Naive thymus-derived CD4-positive, alpha-beta T cell (primary cell): ENCODE data around the gene ARL16. TPM values are rescaled to one million over a fixed set of nuclear protein-coding genes. Genes with fewer than 3 reads are reported as not detected.

Experiments used
- ATAC-seq: fragments of 150-1000 bp; cut with Tn5 transposase; 2 replicates; pipeline ENCODE4 v1.10.0; 2021; ENCODE audit warnings: mild to moderate bottlenecking, moderate library complexity
- CTCF ChIA-PET: fragments of 350-600 bp; sonication (Branson Sonifier 250); formaldehyde crosslinking; loops from one replicate; lab custom pipeline; 2021; ENCODE audit warnings: antibody characterized with exemption; lab: Charles Lee
- POLR2A ChIA-PET: fragments of 350-600 bp; sonication (Branson Sonifier 250); formaldehyde crosslinking; loops from one replicate; lab custom pipeline; 2021; ENCODE audit warnings: antibody characterized with exemption, inconsistent platforms; lab: Charles Lee
- DNase-seq, 9 donors: peaks; one replicate each; pipeline versions ENCODE4 v3.0.0 to v3.0.0-alpha.2; 2020 to 2022; ENCODE audit warnings: mixed read lengths in 1 of 9
- H3K27ac ChIP-seq: one replicate; pipeline ENCODE4 v1.7.0; 2013; ENCODE audit warnings: mild to moderate bottlenecking, low read depth, low read length, moderate library complexity
- H3K27me3 ChIP-seq, 2 donors: one replicate each; pipeline ENCODE4 v1.7.0; 2013; ENCODE audit warnings: low read length in 2 of 2, mild to moderate bottlenecking in 2 of 2, moderate library complexity in 2 of 2; ENCODE audit not compliant: control insufficient read depth in 2 of 2, insufficient read depth in 2 of 2
- H3K36me3 ChIP-seq, 3 experiments: 1 replicate in 2 of 3; 2 replicates in 1 of 3; pipeline ENCODE4 v1.7.0; 2013; ENCODE audit warnings: low read length in 3 of 3, mild to moderate bottlenecking in 3 of 3, moderate library complexity in 1 of 3; ENCODE audit not compliant: insufficient read depth in 3 of 3, control insufficient read depth in 2 of 3
- H3K4me1 ChIP-seq, 2 donors: one replicate each; pipeline ENCODE4 v1.7.0; 2013; ENCODE audit warnings: low read length in 2 of 2, mild to moderate bottlenecking in 2 of 2, moderate library complexity in 1 of 2; ENCODE audit not compliant: control insufficient read depth in 2 of 2, insufficient read depth in 2 of 2
- H3K4me3 ChIP-seq: 2 replicates; pipeline ENCODE4 v1.7.0; 2013; ENCODE audit warnings: mild to moderate bottlenecking, low read length
- H3K9me3 ChIP-seq, 3 experiments: 1 replicate in 2 of 3; 2 replicates in 1 of 3; pipeline ENCODE4 v1.7.0; 2013; ENCODE audit warnings: low read length in 3 of 3; ENCODE audit not compliant: control insufficient read depth in 2 of 3
- H3K27ac Mint-ChIP-seq, 9 donors: one replicate each; pipeline ENCODE4 v1.8.0; 2020 to 2022; ENCODE audit warnings: mixed read lengths in 9 of 9, mild to moderate bottlenecking in 8 of 9, moderate library complexity in 5 of 9, inconsistent platforms in 2 of 9
- H3K27me3 Mint-ChIP-seq, 5 donors: one replicate each; pipeline ENCODE4 v1.8.0; 2021 to 2022; ENCODE audit warnings: mixed read lengths in 5 of 5, mild to moderate bottlenecking in 1 of 5
- H3K36me3 Mint-ChIP-seq, 5 donors: one replicate each; pipeline ENCODE4 v1.8.0; 2020 to 2022; ENCODE audit warnings: mixed read lengths in 5 of 5, mild to moderate bottlenecking in 3 of 5, inconsistent platforms in 1 of 5
- H3K4me1 Mint-ChIP-seq, 7 donors: one replicate each; pipeline ENCODE4 v1.8.0; 2020 to 2022; ENCODE audit warnings: mixed read lengths in 7 of 7, mild to moderate bottlenecking in 3 of 7, inconsistent platforms in 1 of 7
- H3K4me3 Mint-ChIP-seq, 10 donors: one replicate each; pipeline ENCODE4 v1.8.0; 2020 to 2022; ENCODE audit warnings: mild to moderate bottlenecking in 10 of 10, mixed read lengths in 10 of 10, moderate library complexity in 6 of 10, inconsistent platforms in 2 of 10
- H3K9me3 Mint-ChIP-seq, 11 donors: one replicate each; pipeline ENCODE4 v1.8.0; 2020 to 2022; ENCODE audit warnings: mixed read lengths in 11 of 11, mild to moderate bottlenecking in 4 of 11, inconsistent platforms in 1 of 11, moderate library complexity in 1 of 11
- intact Hi-C, 2 donors: fragments of 100-400 bp; cut with micrococcal nuclease; formaldehyde crosslinking; loops; one replicate each; pipeline ENCODE4 v1.15.1; 2023
- polyA plus RNA-seq, 2 donors: library from polyadenylated mRNA; unstranded; fragments of 300-500 nt; fragmentation: Illumina TruSeq; gene quantifications; one replicate each; pipeline ENCODE4 v1.2.3, GENCODE V29; 2021
- total RNA-seq, 6 experiments: library from RNA in 5 of 6; stranded (reverse) in 5 of 6; gene quantifications; 1 replicate in 5 of 6; 2 replicates in 1 of 6; pipeline ENCODE4 v1.2.3 and lab custom pipeline; 2021 to 2026

Gene ARL16
- total and polyA plus RNA-seq, 7 experiments from 2014 or later: 12.0 to 35.3 (median 30.5) TPM

DNA sequence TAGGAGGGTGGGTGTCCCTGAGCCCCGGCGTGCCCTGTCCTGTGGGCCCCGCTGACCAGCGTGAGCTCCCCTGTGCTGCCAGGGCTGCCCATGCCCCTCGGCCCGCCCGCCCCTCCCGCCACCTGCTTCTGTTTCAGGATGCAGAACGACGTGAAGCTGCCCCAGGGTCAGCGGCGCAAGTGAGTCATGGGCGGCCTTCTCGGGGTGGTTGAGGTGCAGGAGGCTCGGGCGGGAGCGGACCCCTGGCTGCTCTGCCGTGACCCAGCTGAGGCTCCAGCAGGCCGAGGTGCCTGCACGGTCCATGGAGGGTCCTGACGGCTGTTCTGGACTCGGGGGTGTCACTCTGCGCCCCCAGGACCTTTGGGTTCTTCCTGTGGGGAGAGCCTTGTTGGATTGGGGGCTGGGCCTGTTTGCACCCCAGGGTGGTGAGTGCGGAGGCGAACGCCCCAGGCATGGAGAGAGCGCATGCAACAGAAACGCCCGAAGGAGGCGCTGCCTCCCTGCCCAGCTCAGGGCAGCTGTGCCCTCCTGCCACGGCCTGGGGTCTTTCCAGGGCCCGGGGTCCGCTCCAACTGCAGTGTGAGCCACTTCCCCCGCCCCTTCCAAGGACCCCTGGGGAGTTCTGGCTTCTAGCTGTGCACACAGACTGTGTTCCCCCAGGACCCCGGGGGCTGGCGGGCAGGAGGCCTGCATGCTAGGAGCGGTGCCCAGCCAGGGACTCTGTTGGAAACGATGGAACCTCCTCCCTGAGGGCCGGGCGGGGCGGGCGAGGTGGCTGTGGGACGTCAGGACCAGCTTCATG lies 32.5 kb upstream of the ARL16 start:
- POLR2A ChIA-PET: no interaction called here
- H3K27ac ChIP-seq: no peak overlapping the region
- Mint-ChIP-seq H3K27ac (no peak overlapping the region), H3K36me3 (no peaks in the 10 kb centered on the region), H3K9me3 (no peaks in the 10 kb centered on the region), H3K4me3 (no peak overlapping the region), H3K4me1 (peaks cover 4 to 13% (median 7%) of the 10 kb centered on the region in 7 donors), H3K27me3 (no peaks in the 10 kb centered on the region)
- intact Hi-C loops: no loop called here
- DNase-seq (no peak), ATAC-seq (no peak)
- H3K36me3 ChIP-seq: no peaks in the 10 kb centered on the region
- H3K27me3 ChIP-seq: no peaks in the 10 kb centered on the region
- H3K4me3 ChIP-seq: no peak overlapping the region
- H3K4me1 ChIP-seq: peaks cover 3 to 7% of the 10 kb centered on the region in 2 donors
- H3K9me3 ChIP-seq: no peaks in the 10 kb centered on the region
- CTCF ChIA-PET: no interaction called here

- no peak for ATAC-seq
- Mint-ChIP-seq H3K27ac (no peak overlapping the region), H3K9me3 (no peaks in the 10 kb centered on the region), H3K27me3 (no peaks in the 10 kb centered on the region), H3K36me3 (no peaks in the 10 kb centered on the region), H3K4me1 (peaks cover 9 to 19% (median 14%) of the 10 kb centered on the region in 7 donors), H3K4me3 (no peak overlapping the region)
- DNase-seq: no peak
- POLR2A ChIA-PET: no interaction called here
- no peaks in the 10 kb centered on the region for H3K27me3 ChIP-seq
- H3K36me3 ChIP-seq: no peaks in the 10 kb centered on the region
- no peak overlapping the region for H3K4me3 ChIP-seq
- intact Hi-C loops: no loop called here
- CTCF ChIA-PET: no interaction called here
- H3K4me1 ChIP-seq: peaks cover 11 to 13% of the 10 kb centered on the region in 2 donors
- no peak overlapping the region for H3K27ac ChIP-seq
- H3K9me3 ChIP-seq: no peaks in the 10 kb centered on the region
Measured at GRCh38 chr17:81715107-81715871, 31.7 kb upstream of the ARL16 start.

- H3K4me3 Mint-ChIP-seq: peak overlapping the region in 2 of 10 donors; percentile 45 to 49
- intact Hi-C loops: no loop called here
- CTCF ChIA-PET: no interaction called here
Measured at GRCh38 chr17:81714412-81715106, 31.0 kb upstream of the ARL16 start.

DNA sequence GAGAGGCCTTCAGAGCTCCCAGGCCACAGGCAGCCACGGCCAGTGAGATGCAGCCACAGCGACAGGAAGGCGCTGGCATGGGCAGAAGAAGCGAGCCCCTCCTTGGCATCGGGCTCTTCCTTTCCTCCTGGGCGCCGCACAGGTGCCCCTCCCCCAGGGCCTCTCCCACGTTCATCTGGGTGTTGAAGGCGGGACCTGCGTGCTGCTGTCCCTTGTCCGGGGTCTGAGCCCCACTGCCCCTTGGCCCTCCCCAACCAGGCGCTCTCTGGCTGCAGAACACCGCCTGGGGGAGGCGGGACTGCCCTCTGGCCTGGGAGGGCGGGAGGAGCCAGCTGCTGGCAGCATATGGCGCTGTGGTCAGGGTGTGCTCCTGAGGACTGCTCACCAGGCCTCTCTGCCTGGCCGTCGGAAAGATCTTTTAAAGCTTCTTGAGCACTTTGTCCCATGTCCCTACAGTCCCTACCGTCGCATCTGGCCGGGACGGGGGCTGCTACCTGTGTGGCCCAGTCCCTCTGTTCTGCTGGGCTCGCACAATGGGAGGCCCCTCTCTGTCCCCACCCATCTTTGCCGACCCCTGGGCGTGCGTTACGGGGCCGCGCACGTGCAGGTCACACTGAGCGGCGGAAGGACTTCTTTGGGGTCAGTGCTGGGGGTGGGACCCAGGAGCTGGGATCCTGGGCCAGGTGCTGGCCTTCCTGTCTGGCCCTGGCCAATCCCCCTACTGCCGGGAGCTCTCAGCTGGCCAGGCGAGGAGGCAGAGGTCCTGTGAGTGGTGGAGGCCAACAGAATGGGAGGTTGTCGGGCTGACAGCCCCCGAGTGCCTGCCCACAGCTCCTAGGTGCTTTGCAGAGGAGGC lies 30.2 kb upstream of the ARL16 start:
- peaks cover 9 to 23% (median 18%) of the 10 kb centered on the region in 7 donors for H3K4me1 Mint-ChIP-seq
- H3K4me3 Mint-ChIP-seq: peak overlapping the region in 4 of 10 donors; percentile 47 to 87 (median 86)
- Histone ChIP-seq H3K27ac (no peak overlapping the region), H3K4me3 (no peak overlapping the region), H3K9me3 (no peaks in the 10 kb centered on the region), H3K4me1 (peaks cover 13% of the 10 kb centered on the region in 2 donors), H3K36me3 (no peaks in the 10 kb centered on the region), H3K27me3 (no peaks in the 10 kb centered on the region)
- H3K36me3 Mint-ChIP-seq: no peaks in the 10 kb centered on the region
- ChIA-PET POLR2A (interaction anchor here (1.8 kb wide), 1 partner anchor 155 kb away, joined by 4 read pairs; no protein-coding TSS in a partner anchor), CTCF (no interaction called here)
- no peaks in the 10 kb centered on the region for H3K27me3 Mint-ChIP-seq
- ATAC-seq (no peak), DNase-seq (no peak)
- H3K9me3 Mint-ChIP-seq: no peaks in the 10 kb centered on the region
- intact Hi-C loops: loop anchor here in 1 of 2 donors (2.0 kb wide), 1 partner anchor 147 kb away; the partner anchor contains the start of gene P4HB
- no peak overlapping the region for H3K27ac Mint-ChIP-seq

More at GRCh38 chr17:81714412-81715106, 31.0 kb upstream of the ARL16 start:
- H3K27ac Mint-ChIP-seq: no peak overlapping the region
- Histone ChIP-seq H3K4me3 (no peak overlapping the region), H3K9me3 (no peaks in the 10 kb centered on the region), H3K27me3 (no peaks in the 10 kb centered on the region), H3K4me1 (peaks cover 13% of the 10 kb centered on the region in 2 donors), H3K27ac (no peak overlapping the region), H3K36me3 (no peaks in the 10 kb centered on the region)
- H3K4me1 Mint-ChIP-seq: peaks cover 9 to 23% (median 18%) of the 10 kb centered on the region in 7 donors
- ATAC-seq (no peak), DNase-seq (no peak)
- no peaks in the 10 kb centered on the region for H3K9me3 Mint-ChIP-seq
- POLR2A ChIA-PET: no interaction called here
- no peaks in the 10 kb centered on the region for H3K36me3 Mint-ChIP-seq
- H3K27me3 Mint-ChIP-seq: no peaks in the 10 kb centered on the region

DNA sequence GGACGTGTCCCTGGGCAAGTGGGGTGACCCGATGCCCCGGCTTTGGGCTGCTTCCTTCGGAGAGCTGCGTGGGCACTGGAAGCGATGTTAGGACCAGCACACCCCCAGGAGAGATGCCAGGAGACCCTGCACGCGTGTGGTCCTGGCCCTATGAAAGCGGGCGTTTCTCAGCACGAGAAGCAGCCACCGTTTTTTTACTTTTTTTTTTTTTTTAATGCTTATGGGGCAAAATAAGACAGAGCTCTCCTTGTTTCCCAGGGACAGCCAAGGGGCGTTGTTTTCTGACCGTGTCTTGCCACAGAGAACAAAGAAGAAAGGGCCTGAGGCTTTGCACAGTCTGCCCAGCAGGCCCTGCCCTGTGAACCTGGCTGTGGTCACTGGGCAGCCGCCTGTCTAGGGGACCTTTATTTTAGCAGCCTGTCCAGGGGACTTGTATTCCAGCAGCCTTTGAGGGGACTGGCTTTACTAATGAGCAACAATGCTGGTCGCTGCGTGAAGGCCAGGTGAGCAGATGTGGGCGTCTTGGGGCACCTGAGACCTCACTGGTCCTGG lies 29.5 kb upstream of the ARL16 start:
- no peaks in the 10 kb centered on the region for H3K9me3 Mint-ChIP-seq
- ATAC-seq: no peak
- no peaks in the 10 kb centered on the region for H3K36me3 ChIP-seq
- ChIA-PET POLR2A (interaction anchor here (1.0 to 1.8 kb wide), 2 partner anchors 50 to 156 kb away, joined by 4 read pairs; no protein-coding TSS in a partner anchor), CTCF (interaction anchor here (0.7 kb wide), 1 partner anchor 16 kb away, joined by 3 read pairs; no protein-coding TSS in a partner anchor)
- peak overlapping the region; percentile 78 to 90 (median 86) for H3K4me3 Mint-ChIP-seq
- DNase-seq: no peak
- peaks cover 13% of the 10 kb centered on the region in 2 donors for H3K4me1 ChIP-seq
- intact Hi-C loops: loop anchor here in 1 of 2 donors (2.0 kb wide), 1 partner anchor 148 kb away; the partner anchor contains the start of gene P4HB
- H3K27me3 ChIP-seq: no peaks in the 10 kb centered on the region
- no peaks in the 10 kb centered on the region for H3K36me3 Mint-ChIP-seq
- H3K27ac ChIP-seq: peak overlapping the region; percentile 55
- H3K27me3 Mint-ChIP-seq: no peaks in the 10 kb centered on the region
- H3K27ac Mint-ChIP-seq: peak overlapping the region in 6 of 9 donors; percentile 32 to 77 (median 60)
- no peaks in the 10 kb centered on the region for H3K9me3 ChIP-seq
- H3K4me1 Mint-ChIP-seq: peaks cover 9 to 23% (median 18%) of the 10 kb centered on the region in 7 donors
- H3K4me3 ChIP-seq: peak overlapping the region; percentile 24
